Uterus (tissue), 2 donors: ENCODE data around the gene OGG1.

Experiments used
- CTCF ChIP-seq, 4 experiments: fragments of 200-600 bp in 2 of 4; fragments of 450-650 bp in 2 of 4; sonication (generic) in 2 of 4; IDR thresholded peaks; one replicate each; pipeline ENCODE4 v1.5.1; 2016 to 2019; ENCODE audit warnings: antibody characterized with exemption in 4 of 4, mild to moderate bottlenecking in 2 of 4, moderate library complexity in 1 of 4
- POLR2A ChIP-seq, 2 donors: fragments of 450-650 bp; IDR thresholded peaks; one replicate each; pipeline ENCODE4 v1.6.1; 2016; ENCODE audit warnings: antibody characterized with exemption in 2 of 2, mild to moderate bottlenecking in 1 of 2, moderate library complexity in 1 of 2

- TF ChIP-seq CTCF (IDR thresholded peaks at IDR 0.05) (no peak), POLR2A (IDR thresholded peaks at IDR 0.05) (no peak)
Measured at GRCh38 chr3:9803494-9803893, 53.7 kb downstream of the OGG1 start.
